Aorta (tissue), 5 donors: ENCODE data around the gene HIVEP3. TPM values are rescaled to one million over a fixed set of nuclear protein-coding genes. Genes with fewer than 3 reads are reported as not detected.
"Not testable (repeated sequence)": the region's sequence is repeated elsewhere in the genome, so short reads cannot be mapped to it uniquely, and the experiment has no call there.

ENCODE experiments used
- ATAC-seq: fragments of 200-7000 bp; cut with Tn5 transposase; one replicate; pipeline ENCODE4 v1.9.1; 2022; ENCODE audit warnings: moderate library complexity; ENCODE audit not compliant: low FRiP score
- DNase-seq, 2 donors: peaks; one replicate each; pipeline ENCODE4 v3.0.0-alpha.2; 2020
- H3K27ac ChIP-seq, 2 donors: one replicate each; pipeline ENCODE4 v1.5.1; 2013; ENCODE audit warnings: low read length in 2 of 2, mild to moderate bottlenecking in 2 of 2, moderate library complexity in 2 of 2, control low read depth in 1 of 2, inconsistent platforms in 1 of 2, low read depth in 1 of 2
- H3K27me3 ChIP-seq, 2 donors: one replicate each; pipeline ENCODE4 v1.6.1; 2013; ENCODE audit warnings: control low read depth in 1 of 2, low read length in 1 of 2, mild to moderate bottlenecking in 1 of 2, moderate library complexity in 1 of 2; ENCODE audit not compliant: insufficient read depth in 2 of 2, control insufficient read depth in 1 of 2
- H3K36me3 ChIP-seq, 2 donors: one replicate each; pipeline ENCODE4 v1.6.1; 2013; ENCODE audit warnings: control low read depth in 1 of 2, low read length in 1 of 2, mild to moderate bottlenecking in 1 of 2; ENCODE audit not compliant: insufficient read depth in 2 of 2, control insufficient read depth in 1 of 2
- H3K4me1 ChIP-seq, 2 donors: one replicate each; pipeline ENCODE4 v1.6.1; 2013; ENCODE audit warnings: low read length in 2 of 2, control low read depth in 1 of 2, mild to moderate bottlenecking in 1 of 2, moderate library complexity in 1 of 2; ENCODE audit not compliant: insufficient read depth in 2 of 2, control insufficient read depth in 1 of 2
- H3K4me3 ChIP-seq, 2 donors: one replicate each; pipeline ENCODE4 v1.5.1; 2013; ENCODE audit warnings: low read length in 2 of 2, control low read depth in 1 of 2, mild to moderate bottlenecking in 1 of 2
- H3K9me3 ChIP-seq: one replicate; pipeline ENCODE4 v1.6.1; 2013; ENCODE audit warnings: mild to moderate bottlenecking, low read length; ENCODE audit not compliant: control insufficient read depth
- WGBS, 2 donors: extraction: QIAGEN DNeasy Blood & Tissue Kit; methylation state at CpG; one replicate each; pipeline ENCODE4 v1.1.7; 2013; 5-methylcytosine and 5-hydroxymethylcytosine counted together
- intact Hi-C, 2 donors: fragments of 100-400 bp; cut with DNase I; formaldehyde crosslinking; loops; one replicate each; pipeline versions ENCODE4 v1.14.2 to v1.15.0; 2022
- polyA plus RNA-seq, 2 donors: library from polyadenylated mRNA; stranded (reverse); fragments of 200-250 nt; gene quantifications; one replicate each; pipeline ENCODE4 v1.2.3, GENCODE V29; 2013
- total RNA-seq, 2 donors: library from RNA; stranded (reverse); fragmentation: NEBNext Ultra II Directional; extraction: Animal tissue kit (Norgen Biotek cat#: 25700); gene quantifications; one replicate each; pipeline ENCODE4 v1.2.1, GENCODE V29; 2021
- donor health status: healthy with polysubstance abuse.
- donor health status: Bipolar disorder and iron deficiency.
- donor health status: DM: no; HTN: no; CAD: no.
- donor health status: DM: no; HTN: no; CAD: no.
- donor health status: DM: yes; HTN: yes; CAD: no.

The HIVEP3 gene
- total and polyA plus RNA-seq, 4 donors = 1.6 to 6.3 (median 4.0) TPM

- 57 to 74% methylated on average over 5 of the region's 5 CpGs for WGBS, 2 donors
- H3K27ac ChIP-seq = no peak overlapping the region
- peak in 1 of 2 donors; percentile 31 for DNase-seq
- H3K4me1 ChIP-seq = no peaks in the 10 kb centered on the region
- H3K27me3 ChIP-seq = no peaks in the 10 kb centered on the region
- no peaks in the 10 kb centered on the region for H3K36me3 ChIP-seq
- intact Hi-C loops = no loop called here
- H3K9me3 ChIP-seq = no peaks in the 10 kb centered on the region
- H3K4me3 ChIP-seq = no peak overlapping the region
- no peak for ATAC-seq
Observed at GRCh38 chr1:41559331-41559730, 359.4 kb downstream of the HIVEP3 start.

GRCh38 chr1:41558761-41559171, 360.0 kb downstream of the HIVEP3 start:
- intact Hi-C loops = no loop called here
- Histone ChIP-seq H3K27me3 (no peaks in the 10 kb centered on the region), H3K27ac (no peak overlapping the region), H3K36me3 (no peaks in the 10 kb centered on the region), H3K4me3 (no peak overlapping the region), H3K9me3 (no peaks in the 10 kb centered on the region), H3K4me1 (no peaks in the 10 kb centered on the region)
- 17 to 18% methylated on average over 3 of the region's 3 CpGs for WGBS, 2 donors
- peak; percentile 73 for ATAC-seq
- DNase-seq = peak in 1 of 2 donors; percentile 70

- ATAC-seq (no peak), DNase-seq (peak in 1 of 2 donors; percentile 42)
- H3K27me3 ChIP-seq = no peaks in the 10 kb centered on the region
- H3K27ac ChIP-seq = no peak overlapping the region
- H3K4me1 ChIP-seq = no peaks in the 10 kb centered on the region
- H3K9me3 ChIP-seq = no peaks in the 10 kb centered on the region
- intact Hi-C loops = no loop called here
- H3K4me3 ChIP-seq = no peak overlapping the region
- 71 to 82% methylated on average over 13 of the region's 13 CpGs for WGBS, 2 donors
- H3K36me3 ChIP-seq = no peaks in the 10 kb centered on the region
Observed at GRCh38 chr1:41557751-41558455, 360.8 kb downstream of the HIVEP3 start.

- H3K9me3 ChIP-seq, H3K27ac ChIP-seq, H3K27me3 ChIP-seq, H3K4me1 ChIP-seq, ATAC-seq, intact Hi-C loops, H3K4me3 ChIP-seq, H3K36me3 ChIP-seq: not testable (repeated sequence)
- 89 to 94% methylated on average over 5 of the region's 5 CpGs for WGBS, 2 donors
- DNase-seq = peak in 1 of 2 donors; percentile 20
Observed at GRCh38 chr1:41554746-41555145, 364.0 kb downstream of the HIVEP3 start.

GRCh38 chr1:41547781-41548560, 370.8 kb downstream of the HIVEP3 start:
- no peak overlapping the region for H3K27ac ChIP-seq
- H3K27me3 ChIP-seq = no peaks in the 10 kb centered on the region
- no peaks in the 10 kb centered on the region for H3K36me3 ChIP-seq
- WGBS, 2 donors = 86 to 91% methylated on average over 7 of the region's 7 CpGs
- intact Hi-C loops = no loop called here
- ATAC-seq = no peak
- peak in 1 of 2 donors; percentile 65 for DNase-seq
- no peaks in the 10 kb centered on the region for H3K4me1 ChIP-seq
- no peak overlapping the region for H3K4me3 ChIP-seq
- H3K9me3 ChIP-seq = no peaks in the 10 kb centered on the region

- no peaks in the 10 kb centered on the region for H3K27me3 ChIP-seq
- no peaks in the 10 kb centered on the region for H3K9me3 ChIP-seq
- intact Hi-C loops = no loop called here
- 83 to 90% methylated on average over 6 of the region's 6 CpGs for WGBS, 2 donors
- no peak overlapping the region for H3K27ac ChIP-seq
- no peaks in the 10 kb centered on the region for H3K36me3 ChIP-seq
- H3K4me1 ChIP-seq = no peaks in the 10 kb centered on the region
- no peak for ATAC-seq
- no peak overlapping the region for H3K4me3 ChIP-seq
- DNase-seq = peak in 1 of 2 donors; percentile 43
Observed at GRCh38 chr1:41547336-41547735, 371.4 kb downstream of the HIVEP3 start.

GRCh38 chr1:41546833-41547135, 371.9 kb downstream of the HIVEP3 start:
- DNase-seq (no peak), ATAC-seq (no peak)
- WGBS, 2 donors = 87 to 90% methylated on average over 3 of the region's 3 CpGs
- H3K4me3 ChIP-seq = no peak overlapping the region
- no peaks in the 10 kb centered on the region for H3K9me3 ChIP-seq
- no peaks in the 10 kb centered on the region for H3K27me3 ChIP-seq
- H3K4me1 ChIP-seq = no peaks in the 10 kb centered on the region
- H3K36me3 ChIP-seq = no peaks in the 10 kb centered on the region
- intact Hi-C loops = no loop called here
- H3K27ac ChIP-seq = no peak overlapping the region

- WGBS, 2 donors = 91% methylated on average over 8 of the region's 8 CpGs
- H3K4me3 ChIP-seq = no peak overlapping the region
- ATAC-seq = no peak
- H3K9me3 ChIP-seq = no peaks in the 10 kb centered on the region
- peak in 1 of 2 donors; percentile 68 for DNase-seq
- intact Hi-C loops = no loop called here
- H3K4me1 ChIP-seq = no peaks in the 10 kb centered on the region
- H3K27me3 ChIP-seq = no peaks in the 10 kb centered on the region
- H3K36me3 ChIP-seq = no peaks in the 10 kb centered on the region
- no peak overlapping the region for H3K27ac ChIP-seq
Observed at GRCh38 chr1:41545996-41546832, 372.5 kb downstream of the HIVEP3 start.
